ENCODE data around the gene ASCC1.

The ASCC1 gene

GRCh38 chr10:72099600-72099921 is 116.5 kb downstream of the ASCC1 start:
- DNase-seq = no peak

DNA sequence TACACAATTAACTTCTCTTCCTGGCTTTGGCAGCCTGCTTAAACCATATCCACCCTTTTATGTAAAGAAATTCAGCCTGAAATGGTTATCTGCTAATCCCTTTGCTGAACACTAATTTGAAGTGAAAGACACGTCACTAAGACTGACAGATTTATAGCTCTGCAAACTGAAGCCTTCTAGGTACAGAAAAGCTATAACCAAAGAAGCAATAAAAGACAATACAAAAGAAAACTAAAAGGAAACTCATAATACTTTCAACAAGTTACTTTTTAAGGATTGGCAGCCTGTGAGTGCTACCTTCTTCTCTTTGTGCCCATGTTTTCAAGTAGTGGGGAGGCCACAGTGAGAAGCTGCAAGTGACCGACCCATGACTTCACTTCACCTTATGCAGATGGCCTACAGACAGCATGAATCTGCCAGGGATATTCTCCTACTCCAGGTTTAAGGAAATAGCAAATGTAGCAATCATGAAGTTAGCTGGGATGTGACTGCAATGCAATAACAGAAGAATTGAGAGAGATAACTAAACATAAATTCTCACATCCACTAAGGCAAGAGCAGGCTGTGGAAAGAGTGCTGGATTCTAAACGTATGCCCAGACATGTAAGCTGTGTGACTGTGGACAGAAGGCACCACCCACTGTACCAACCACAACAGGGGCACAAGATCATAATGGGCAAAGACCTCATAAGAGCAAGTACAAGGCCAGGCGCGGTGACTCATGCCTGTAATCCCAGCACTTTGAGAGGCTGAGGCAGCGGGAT is 117.1 kb downstream of the ASCC1 start:
- DNase-seq = no peak

GRCh38 chr10:72098301-72098835 is 117.7 kb downstream of the ASCC1 start:
- DNase-seq = no peak

GRCh38 chr10:72097448-72098300 is 118.4 kb downstream of the ASCC1 start:
- no peak for DNase-seq

DNA sequence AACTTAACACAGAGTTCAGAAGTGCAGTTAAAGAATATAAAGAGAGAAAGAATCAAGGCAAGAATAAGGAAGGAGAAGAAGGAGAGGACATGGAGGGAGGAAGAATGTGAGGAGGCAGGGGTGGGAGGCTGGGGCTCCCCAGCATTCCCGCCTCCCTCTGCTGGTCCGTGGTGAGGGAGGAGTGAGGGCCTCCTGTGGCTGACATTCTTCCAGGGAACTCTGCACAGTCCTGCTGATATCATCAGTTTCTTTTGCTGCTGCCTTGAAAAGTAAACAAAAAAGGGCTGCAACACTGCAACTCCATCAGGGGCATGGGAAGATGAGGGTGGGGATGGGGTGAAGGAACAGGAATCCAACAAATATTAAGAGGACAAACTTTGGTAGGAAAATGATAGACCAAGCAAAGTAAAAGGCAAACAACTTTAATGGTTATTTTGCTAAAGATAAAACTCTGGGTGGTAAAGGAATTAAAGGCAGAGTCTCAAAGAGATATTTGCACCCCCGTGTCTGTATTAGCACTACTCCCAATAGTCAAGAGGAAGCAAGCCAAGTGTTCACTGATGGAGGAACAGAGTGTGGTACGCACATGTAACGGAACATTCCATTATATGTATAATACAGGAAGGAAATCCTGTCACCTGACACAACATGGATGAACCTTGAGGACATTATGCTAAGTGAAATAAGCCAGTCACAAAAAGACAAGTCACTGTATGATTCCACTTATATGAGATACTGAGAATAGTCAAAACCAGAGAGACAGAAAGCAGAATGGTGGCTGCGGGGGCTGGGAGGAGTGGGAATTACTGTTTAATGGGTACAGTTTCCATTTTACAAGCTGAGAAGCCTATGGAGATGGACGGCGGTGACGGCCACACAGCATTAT is 119.7 kb downstream of the ASCC1 start:
- no peak for DNase-seq

- DNase-seq = no peak
Observed at GRCh38 chr10:72095195-72095594, 120.9 kb downstream of the ASCC1 start.

DNA sequence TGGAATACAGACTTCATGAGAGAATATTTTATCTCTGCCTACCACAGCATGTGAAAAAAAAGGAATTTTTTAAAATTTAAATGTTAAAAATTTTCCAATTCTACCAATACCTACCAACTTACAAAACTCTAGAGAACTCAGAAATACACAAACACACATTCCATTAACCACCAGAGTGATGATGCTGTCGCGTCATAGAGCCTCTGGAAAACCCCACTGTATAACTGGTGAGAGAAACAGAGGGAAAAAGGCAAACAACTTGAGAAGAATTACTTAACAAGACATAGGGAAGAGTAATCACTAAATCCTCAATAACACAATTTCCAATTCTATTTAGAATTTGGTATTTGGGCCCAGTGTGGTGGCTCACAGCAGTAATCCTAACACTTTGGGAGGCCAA is 121.5 kb downstream of the ASCC1 start:
- no peak for DNase-seq

- DNase-seq = no peak
Observed at GRCh38 chr10:72093450-72093849, 122.6 kb downstream of the ASCC1 start.

DNA sequence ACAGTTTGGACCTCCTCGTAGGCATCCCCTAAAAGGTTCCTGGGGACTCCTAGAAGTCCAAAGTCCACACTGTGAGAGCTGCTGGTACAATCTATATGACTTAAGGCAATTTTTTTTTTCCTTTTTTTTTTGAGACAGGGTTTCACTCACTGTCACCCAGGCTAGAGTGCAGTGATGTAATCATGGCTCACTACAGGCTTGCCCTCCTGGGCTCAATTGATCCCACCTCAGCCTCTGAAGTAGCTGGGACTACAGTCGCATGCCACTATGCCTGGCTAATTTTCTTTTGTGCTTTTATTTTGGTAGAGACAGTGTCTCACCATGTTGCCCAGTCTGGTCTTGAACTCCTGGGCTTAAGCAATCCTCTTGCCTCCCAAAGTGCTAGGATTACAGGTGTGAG is 123.1 kb downstream of the ASCC1 start:
- no peak for DNase-seq

DNA sequence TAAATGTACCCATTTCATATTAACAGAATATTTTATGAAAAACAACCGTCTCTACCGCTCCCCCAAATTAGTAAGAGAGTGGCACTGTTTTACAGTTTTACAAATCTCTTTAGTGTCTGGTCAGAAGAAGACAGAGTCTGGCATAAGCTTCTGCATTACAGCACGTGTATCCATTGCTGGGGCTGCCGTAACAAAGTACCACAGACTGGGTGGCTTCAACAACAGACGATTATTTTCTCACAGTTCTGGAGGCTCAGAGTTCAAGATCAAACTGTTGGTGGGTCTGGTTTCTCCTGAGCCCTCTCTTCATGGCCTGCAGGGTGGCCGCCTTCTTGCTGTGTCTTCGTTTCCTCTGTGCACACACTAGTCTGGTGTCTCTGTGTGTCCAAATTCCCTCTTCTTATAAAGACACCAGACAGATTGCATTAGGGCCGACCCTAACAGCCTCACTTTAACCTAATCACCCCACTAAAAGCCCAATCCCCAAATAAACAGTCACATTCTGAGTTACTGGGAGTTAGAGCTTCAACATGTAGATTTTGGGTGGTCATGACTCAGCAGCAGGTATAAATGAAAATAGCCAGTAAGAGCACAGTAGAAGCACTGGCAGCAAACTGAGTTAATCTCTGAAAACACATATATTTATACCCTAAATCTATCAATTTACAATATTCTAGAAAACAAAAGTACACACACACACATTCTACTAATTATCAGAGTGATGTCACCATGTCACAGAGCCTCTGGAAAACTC is 123.7 kb downstream of the ASCC1 start:
- DNase-seq = no peak

DNA sequence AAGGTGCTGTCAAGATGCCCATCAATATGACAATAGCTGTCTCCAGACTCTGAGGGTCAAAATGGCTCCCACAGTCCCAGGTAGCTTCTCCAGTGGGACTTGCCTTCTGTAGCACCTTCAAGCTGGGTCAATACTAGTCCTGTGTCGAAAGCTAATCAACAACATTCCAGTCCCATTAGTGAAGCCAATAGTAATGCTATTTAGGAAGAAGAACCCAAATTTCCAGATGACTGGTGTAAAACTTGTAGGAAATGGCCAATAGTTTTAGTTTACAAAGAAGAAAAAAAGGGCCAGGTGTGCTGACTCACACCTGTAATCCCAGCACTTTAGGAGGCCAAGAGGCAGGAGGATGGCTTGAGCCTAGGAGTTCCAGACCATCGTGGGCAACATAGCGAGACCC is 125.8 kb downstream of the ASCC1 start:
- DNase-seq = no peak

GRCh38 chr10:72089618-72090017 is 126.5 kb downstream of the ASCC1 start:
- DNase-seq = no peak

GRCh38 chr10:72088889-72089575 is 127.0 kb downstream of the ASCC1 start:
- DNase-seq = peak in 29 of 51 donors; percentile 26 to 77 (median 51)

DNA sequence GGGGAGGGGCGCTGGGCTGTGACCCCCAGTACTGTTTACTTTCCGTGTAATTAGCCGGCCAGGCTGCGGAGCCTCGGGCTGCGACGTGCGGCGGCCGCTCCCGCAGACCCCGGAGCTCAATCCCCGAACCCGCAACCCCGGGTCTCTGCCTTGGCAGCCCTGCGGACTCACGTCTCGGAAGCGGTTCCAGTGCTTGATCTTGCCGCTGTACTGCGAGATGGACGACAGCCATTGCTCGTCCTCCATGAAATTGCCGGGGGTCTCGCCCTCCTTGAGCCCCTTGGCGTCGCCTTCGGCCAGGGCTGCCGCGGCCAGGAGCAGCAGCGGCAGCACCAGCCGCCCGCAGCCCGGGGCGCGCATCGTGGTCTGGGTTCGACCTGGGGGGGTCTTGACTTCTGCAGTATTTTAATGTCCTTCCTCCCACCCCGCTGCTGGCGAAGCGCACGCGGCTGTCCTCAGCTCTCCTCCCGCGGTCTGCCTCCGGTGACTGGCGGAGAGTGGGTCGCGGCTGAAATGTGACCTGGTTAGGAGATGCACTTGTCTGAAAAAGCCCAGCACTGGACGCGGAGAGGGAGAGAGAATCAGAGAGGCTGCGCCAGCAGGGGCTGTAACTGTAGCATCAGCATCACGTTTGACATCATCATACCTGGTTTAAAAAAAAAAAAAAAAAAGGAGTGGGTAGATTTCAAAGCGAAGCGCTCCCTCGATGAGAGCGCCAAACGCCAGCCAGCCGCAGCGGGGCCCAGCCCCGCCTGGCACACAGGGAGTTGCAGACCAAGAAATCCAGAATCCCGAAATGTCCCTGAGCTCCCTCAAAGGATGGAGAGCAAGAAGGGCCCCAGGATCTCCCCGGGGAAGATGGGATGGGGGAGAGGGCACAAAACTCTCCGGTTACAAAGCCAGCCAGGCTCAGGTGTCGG is 127.8 kb downstream of the ASCC1 start, which contains the start of gene SPOCK2:
TSS of gene SPOCK2 (minus strand) at position 583 of the 920 bp plus-strand sequence. CDS start at position 360, 223 bp downstream.
- DNase-seq = peak in 31 of 51 donors; percentile 22 to 77 (median 59)

DNA sequence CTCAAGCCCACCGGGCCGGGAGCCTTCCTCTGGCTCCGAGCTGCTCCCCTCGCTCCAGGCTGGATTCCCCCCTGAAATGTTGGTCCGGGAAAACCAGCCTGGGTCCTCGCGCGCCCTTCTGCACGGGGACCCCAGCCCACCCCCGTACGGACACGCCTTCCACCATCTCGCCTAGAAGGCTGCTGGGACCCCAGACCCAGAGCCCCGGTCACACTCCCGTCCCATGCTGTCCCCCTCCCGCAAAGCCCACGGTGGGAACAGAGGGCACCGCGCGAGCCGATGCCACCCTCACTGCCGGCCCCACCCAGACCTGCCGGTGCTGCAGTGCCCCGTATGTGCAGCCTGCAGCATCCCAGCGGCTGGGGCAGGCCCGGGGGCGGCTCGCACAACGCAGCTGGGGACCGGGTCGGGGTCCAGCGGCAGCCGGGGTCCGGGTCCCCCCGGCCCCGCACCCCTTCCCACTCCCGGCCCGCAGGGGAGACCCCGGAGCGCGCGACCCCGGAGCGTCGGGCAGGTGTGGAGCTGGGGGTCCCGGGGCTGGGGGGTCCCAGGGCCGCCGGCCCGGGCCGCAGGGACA is 128.6 kb downstream of the ASCC1 start:
- peak in 8 of 51 donors; percentile 20 to 53 (median 36) for DNase-seq

GRCh38 chr10:72086466-72087391 is 129.3 kb downstream of the ASCC1 start:
- DNase-seq = peak in 13 of 51 donors; percentile 21 to 50 (median 29)

- no peak for DNase-seq
Observed at GRCh38 chr10:72085864-72086465, 130.1 kb downstream of the ASCC1 start.

Measured in hypothalamus (tissue), 51 donors.